ENCODE measurements around the gene TSPAN16. TPM values are rescaled to one million over a fixed set of nuclear protein-coding genes. Genes with fewer than 3 reads are reported as not detected.

TSPAN16 gene
- total and polyA plus RNA-seq, 2 donors from 2014 or later = not detected

- no peaks in the 10 kb centered on the region for H3K9me3 ChIP-seq (ENCODE audit: control insufficient read depth in 2 of 3, insufficient read depth in 1 of 3, low read length in 3 of 3)
- H3K9ac ChIP-seq (ENCODE audit: low read length in 3 of 3) = no peak overlapping the region
- H3K4me1 ChIP-seq (ENCODE audit: control insufficient read depth in 2 of 3, insufficient read depth in 2 of 3, low read depth in 1 of 3, low read length in 3 of 3) = peaks cover 0 to 2% (median 0%) of the 10 kb centered on the region in 3 donors
- no peaks in the 10 kb centered on the region for H3K27me3 ChIP-seq (ENCODE audit: control insufficient read depth, insufficient read depth, low read length)
- no peak for DNase-seq
- no peak for TF ChIP-seq CTCF (IDR thresholded peaks at IDR 0.05; ENCODE audit: borderline replicate concordance, extremely low read depth, insufficient read depth)
- intact Hi-C loops (cut with DNase I) = no loop called here
- H3K36me3 ChIP-seq (ENCODE audit: control insufficient read depth in 2 of 3, insufficient read depth in 3 of 3, low read length in 3 of 3) = no peaks in the 10 kb centered on the region
- H3K27ac ChIP-seq (ENCODE audit: low read depth in 2 of 2, low read length in 2 of 2) = no peak overlapping the region
- no peak for FAIRE-seq
- H3K4me3 ChIP-seq (ENCODE audit: low read length in 3 of 3) = no peak overlapping the region
Observed at GRCh38 chr19:11273296-11273695, 22.7 kb upstream of the TSPAN16 start.

- DNase-seq (no peak), FAIRE-seq (no peak)
- Histone ChIP-seq H3K27me3 (ENCODE audit: control insufficient read depth, insufficient read depth, low read length) (no peaks in the 10 kb centered on the region), H3K4me3 (ENCODE audit: low read length in 3 of 3) (no peak overlapping the region), H3K9ac (ENCODE audit: low read length in 3 of 3) (no peak overlapping the region), H3K27ac (ENCODE audit: low read depth in 2 of 2, low read length in 2 of 2) (no peak overlapping the region), H3K4me1 (ENCODE audit: control insufficient read depth in 2 of 3, insufficient read depth in 2 of 3, low read depth in 1 of 3, low read length in 3 of 3) (no peaks in the 10 kb centered on the region), H3K36me3 (ENCODE audit: control insufficient read depth in 2 of 3, insufficient read depth in 3 of 3, low read length in 3 of 3) (no peaks in the 10 kb centered on the region), H3K9me3 (ENCODE audit: control insufficient read depth in 2 of 3, insufficient read depth in 1 of 3, low read length in 3 of 3) (no peaks in the 10 kb centered on the region)
- no peak for TF ChIP-seq CTCF (IDR thresholded peaks at IDR 0.05; ENCODE audit: borderline replicate concordance, extremely low read depth, insufficient read depth)
- intact Hi-C loops (cut with DNase I) = no loop called here
Observed at GRCh38 chr19:11273989-11274388, 22.0 kb upstream of the TSPAN16 start.

GRCh38 chr19:11274533-11275086, 21.4 kb upstream of the TSPAN16 start:
- DNase-seq = no peak
- Histone ChIP-seq H3K9ac (ENCODE audit: low read length in 3 of 3) (no peak overlapping the region), H3K27me3 (ENCODE audit: control insufficient read depth, insufficient read depth, low read length) (no peaks in the 10 kb centered on the region), H3K4me1 (ENCODE audit: control insufficient read depth in 2 of 3, insufficient read depth in 2 of 3, low read depth in 1 of 3, low read length in 3 of 3) (no peaks in the 10 kb centered on the region), H3K9me3 (ENCODE audit: control insufficient read depth in 2 of 3, insufficient read depth in 1 of 3, low read length in 3 of 3) (no peaks in the 10 kb centered on the region), H3K27ac (ENCODE audit: low read depth in 2 of 2, low read length in 2 of 2) (no peak overlapping the region), H3K36me3 (ENCODE audit: control insufficient read depth in 2 of 3, insufficient read depth in 3 of 3, low read length in 3 of 3) (no peaks in the 10 kb centered on the region), H3K4me3 (ENCODE audit: low read length in 3 of 3) (no peak overlapping the region)
- intact Hi-C loops (cut with DNase I) = no loop called here
- TF ChIP-seq CTCF (IDR thresholded peaks at IDR 0.05; ENCODE audit: borderline replicate concordance, extremely low read depth, insufficient read depth) = no peak
- FAIRE-seq = no peak

- intact Hi-C loops (cut with DNase I) = no loop called here
- FAIRE-seq (no peak), DNase-seq (no peak)
- Histone ChIP-seq H3K4me1 (ENCODE audit: control insufficient read depth in 2 of 3, insufficient read depth in 2 of 3, low read depth in 1 of 3, low read length in 3 of 3) (no peaks in the 10 kb centered on the region), H3K4me3 (ENCODE audit: low read length in 3 of 3) (no peak overlapping the region), H3K9me3 (ENCODE audit: control insufficient read depth in 2 of 3, insufficient read depth in 1 of 3, low read length in 3 of 3) (no peaks in the 10 kb centered on the region), H3K36me3 (ENCODE audit: control insufficient read depth in 2 of 3, insufficient read depth in 3 of 3, low read length in 3 of 3) (no peaks in the 10 kb centered on the region), H3K27me3 (ENCODE audit: control insufficient read depth, insufficient read depth, low read length) (no peaks in the 10 kb centered on the region), H3K27ac (ENCODE audit: low read depth in 2 of 2, low read length in 2 of 2) (no peak overlapping the region), H3K9ac (ENCODE audit: low read length in 3 of 3) (no peak overlapping the region)
- no peak for TF ChIP-seq CTCF (IDR thresholded peaks at IDR 0.05; ENCODE audit: borderline replicate concordance, extremely low read depth, insufficient read depth)
Observed at GRCh38 chr19:11278670-11279069, 17.3 kb upstream of the TSPAN16 start.
